Skeletal muscle tissue (tissue), 4 donors: ENCODE results near the gene ADGRV1. TPM values are rescaled to one million over a fixed set of nuclear protein-coding genes. Genes with fewer than 3 reads are reported as not detected.
"Not testable (repeated sequence)": the region's sequence is repeated elsewhere in the genome, so short reads cannot be mapped to it uniquely, and the experiment has no call there.

Experiments used
- H3K27ac ChIP-seq: one replicate; pipeline ENCODE4 v1.7.0; 2013; ENCODE audit warnings: mild to moderate bottlenecking, low read depth, low read length, inconsistent platforms
- H3K27me3 ChIP-seq, 3 donors: one replicate each; pipeline ENCODE4 v1.7.0; 2013; ENCODE audit warnings: low read length in 3 of 3; ENCODE audit not compliant: control insufficient read depth in 3 of 3, insufficient read depth in 3 of 3
- H3K36me3 ChIP-seq, 3 donors: one replicate each; pipeline ENCODE4 v1.7.0; 2013; ENCODE audit warnings: low read length in 3 of 3; ENCODE audit not compliant: control insufficient read depth in 3 of 3, insufficient read depth in 3 of 3
- H3K4me1 ChIP-seq, 3 donors: one replicate each; pipeline ENCODE4 v1.7.0; 2013; ENCODE audit warnings: low read length in 3 of 3, mild to moderate bottlenecking in 3 of 3; ENCODE audit not compliant: control insufficient read depth in 3 of 3, insufficient read depth in 3 of 3
- H3K4me3 ChIP-seq, 3 donors: one replicate each; pipeline ENCODE4 v1.7.0; 2013; ENCODE audit warnings: low read length in 3 of 3
- H3K9ac ChIP-seq, 3 donors: one replicate each; pipeline ENCODE4 v1.7.0; 2013; ENCODE audit warnings: low read length in 3 of 3, mild to moderate bottlenecking in 3 of 3, moderate library complexity in 2 of 3, low read depth in 1 of 3
- H3K9me3 ChIP-seq, 3 donors: one replicate each; pipeline ENCODE4 v1.7.0; 2013; ENCODE audit warnings: low read length in 3 of 3; ENCODE audit not compliant: control insufficient read depth in 3 of 3
- total RNA-seq: library from RNA; depleted of rRNA; stranded (reverse); fragments of >200 nt; gene quantifications from one replicate; pipeline ENCODE4 v1.2.3, GENCODE V29; 2014
- donor health status: Osteomylitis.

Gene ADGRV1
- total RNA-seq, 1 donor from 2014 or later = 2.6 TPM

DNA sequence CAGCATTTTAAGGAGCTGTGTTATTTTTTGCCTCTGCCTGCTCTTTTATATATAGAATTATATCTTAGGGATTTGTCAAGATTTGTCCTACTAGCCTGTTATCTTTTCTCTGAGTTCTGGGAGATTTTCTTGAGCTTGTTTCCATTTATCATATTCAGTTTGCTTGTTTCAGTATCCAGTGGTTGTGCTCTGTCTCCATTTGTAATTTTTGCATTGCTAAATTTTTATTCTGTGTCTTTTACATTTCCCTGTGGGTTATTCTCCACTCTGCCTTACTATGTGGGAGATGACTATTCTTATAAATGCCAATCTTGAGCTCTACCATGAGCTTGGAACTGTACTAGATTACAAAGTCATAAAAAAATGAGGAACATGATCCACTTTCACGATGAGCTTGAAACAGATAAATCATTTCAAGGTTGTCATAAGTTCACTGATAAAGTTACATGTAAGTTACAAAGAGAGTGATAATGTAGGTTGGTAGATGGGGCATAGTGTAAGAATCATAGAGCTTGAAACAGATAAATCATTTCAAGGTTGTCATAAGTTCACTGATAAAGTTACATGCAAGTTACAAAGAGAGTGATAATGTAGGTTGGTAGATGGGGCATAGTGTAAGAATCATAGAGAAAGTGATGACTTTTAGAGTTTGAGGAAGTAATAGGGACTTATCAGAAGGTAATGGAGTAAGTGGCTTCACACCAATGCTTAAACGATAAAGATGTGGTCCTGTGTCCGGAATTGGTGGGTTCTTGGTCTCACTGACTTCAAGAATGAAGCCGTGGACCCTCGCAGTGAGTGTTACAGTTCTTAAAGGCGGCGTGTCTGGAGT is 287.3 kb downstream of the ADGRV1 start:
- no peak overlapping the region for H3K27ac ChIP-seq
- H3K9me3 ChIP-seq = no peaks in the 10 kb centered on the region
- H3K9ac ChIP-seq = no peak overlapping the region

DNA sequence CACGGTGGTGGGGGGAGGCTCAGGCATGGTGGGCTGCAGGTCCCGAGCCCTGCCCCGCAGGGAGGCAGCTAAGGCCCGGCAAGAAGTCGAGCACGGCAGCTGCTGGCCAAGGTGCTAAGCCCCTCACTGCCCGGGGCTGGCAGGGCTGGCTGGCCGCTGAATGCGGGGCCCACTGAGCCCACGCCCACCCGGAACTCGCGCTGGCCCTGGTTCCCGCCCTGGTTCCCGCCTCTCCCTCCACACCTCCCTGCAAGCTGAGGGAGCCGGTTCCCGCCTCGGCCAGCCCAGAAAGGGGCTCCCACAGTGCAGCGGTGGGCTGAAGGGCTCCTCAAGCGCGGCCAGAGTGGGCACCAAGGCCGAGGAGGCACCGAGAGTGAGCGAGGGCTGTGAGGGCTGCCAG is 289.0 kb downstream of the ADGRV1 start:
- H3K9ac ChIP-seq = not testable (repeated sequence)

More for the DNA sequence above, 287.3 kb downstream of the ADGRV1 start:
- no peak overlapping the region for H3K4me3 ChIP-seq
- H3K27me3 ChIP-seq = no peaks in the 10 kb centered on the region
- H3K4me1 ChIP-seq = no peaks in the 10 kb centered on the region
- no peaks in the 10 kb centered on the region for H3K36me3 ChIP-seq

DNA sequence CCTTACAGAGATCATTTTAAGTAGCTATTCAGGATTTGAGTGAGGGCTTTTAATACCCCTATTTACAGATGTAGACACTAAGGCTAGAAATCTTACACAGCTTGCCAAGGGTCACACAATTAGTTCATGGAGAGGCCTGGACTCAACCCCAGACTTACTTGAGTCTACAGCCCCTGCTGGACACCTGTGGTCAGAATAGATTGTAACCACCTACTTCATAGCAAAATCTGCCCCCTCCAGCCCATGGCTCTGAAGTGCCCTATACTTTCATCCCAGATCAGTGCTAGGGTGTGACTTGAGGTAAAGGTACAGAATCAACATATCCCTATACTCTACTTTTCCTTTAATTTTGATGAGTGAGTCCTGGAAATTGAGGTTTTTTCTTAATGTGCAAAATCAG is 291.3 kb downstream of the ADGRV1 start:
- no peaks in the 10 kb centered on the region for H3K36me3 ChIP-seq
- H3K4me3 ChIP-seq = no peak overlapping the region
- H3K27me3 ChIP-seq = no peaks in the 10 kb centered on the region
- no peaks in the 10 kb centered on the region for H3K4me1 ChIP-seq
- no peak overlapping the region for H3K27ac ChIP-seq
- H3K9ac ChIP-seq = no peak overlapping the region
- no peaks in the 10 kb centered on the region for H3K9me3 ChIP-seq

More for the DNA sequence above, 289.0 kb downstream of the ADGRV1 start:
- H3K36me3 ChIP-seq, H3K9me3 ChIP-seq, H3K27me3 ChIP-seq, H3K27ac ChIP-seq, H3K4me3 ChIP-seq, H3K4me1 ChIP-seq: not testable (repeated sequence)

DNA sequence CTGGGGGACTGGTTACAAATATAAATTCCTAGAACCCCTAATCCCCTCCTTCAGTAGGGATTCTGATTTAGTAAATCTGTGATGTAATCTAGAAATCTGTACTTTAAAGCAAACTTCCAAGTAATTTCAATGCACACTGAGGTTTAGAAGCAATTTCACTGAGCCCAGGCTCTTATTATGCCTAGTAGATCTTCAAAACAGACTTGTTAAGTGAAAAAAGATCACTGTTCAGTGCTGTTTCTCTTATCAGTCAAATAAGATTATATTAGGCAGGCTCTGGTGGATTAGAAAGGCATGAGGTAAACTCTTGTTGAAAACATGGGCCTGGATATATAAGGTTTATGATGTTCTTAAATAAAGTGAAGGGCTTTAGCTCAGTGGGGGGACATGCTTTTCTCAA is 293.9 kb downstream of the ADGRV1 start:
- no peaks in the 10 kb centered on the region for H3K36me3 ChIP-seq
- H3K9ac ChIP-seq = no peak overlapping the region
- no peaks in the 10 kb centered on the region for H3K4me1 ChIP-seq
- no peaks in the 10 kb centered on the region for H3K9me3 ChIP-seq
- H3K4me3 ChIP-seq = no peak overlapping the region
- no peaks in the 10 kb centered on the region for H3K27me3 ChIP-seq
- no peak overlapping the region for H3K27ac ChIP-seq

DNA sequence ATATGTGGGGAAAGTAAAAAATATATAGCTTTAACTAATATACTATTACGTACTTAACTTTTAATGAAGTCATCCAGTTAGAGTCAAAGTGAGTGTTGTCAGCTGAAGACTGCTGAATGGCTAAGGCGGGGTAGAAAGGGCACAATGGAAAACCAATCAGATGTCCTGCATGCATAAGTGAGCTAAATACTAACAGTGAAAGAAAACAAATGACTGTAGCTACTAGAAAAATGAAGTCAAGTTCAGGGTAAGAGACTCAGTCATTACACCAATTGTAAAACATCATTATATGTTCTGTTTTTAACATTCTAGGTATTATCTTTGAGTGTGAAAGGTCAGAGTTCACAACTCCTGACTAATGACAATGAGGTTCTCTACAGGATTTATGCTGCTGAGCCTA is 295.2 kb downstream of the ADGRV1 start:
- Histone ChIP-seq H3K36me3 (no peaks in the 10 kb centered on the region), H3K27me3 (no peaks in the 10 kb centered on the region), H3K4me1 (no peaks in the 10 kb centered on the region), H3K9ac (no peak overlapping the region), H3K27ac (no peak overlapping the region), H3K9me3 (no peaks in the 10 kb centered on the region), H3K4me3 (no peak overlapping the region)

DNA sequence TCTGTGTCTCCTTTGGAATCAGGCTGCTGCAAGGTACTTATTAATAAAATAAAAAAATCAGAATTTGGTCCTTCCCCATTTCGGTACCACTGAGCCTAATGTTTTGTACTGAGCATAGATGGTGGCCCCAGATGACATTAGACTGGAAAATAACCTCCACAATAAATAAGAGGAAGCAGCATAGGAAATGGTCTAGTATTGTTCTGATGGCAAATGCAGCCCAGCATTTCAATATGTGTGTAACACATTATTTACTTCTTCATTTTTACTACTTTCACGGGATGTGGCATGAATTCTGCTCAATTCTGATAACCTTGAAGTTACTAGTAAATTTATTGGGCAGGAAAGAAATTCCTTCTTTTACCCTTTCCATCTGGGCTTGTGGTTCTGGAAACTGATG is 295.6 kb downstream of the ADGRV1 start:
- no peak overlapping the region for H3K27ac ChIP-seq
- no peaks in the 10 kb centered on the region for H3K4me1 ChIP-seq
- H3K27me3 ChIP-seq = no peaks in the 10 kb centered on the region
- H3K9me3 ChIP-seq = no peaks in the 10 kb centered on the region
- H3K36me3 ChIP-seq = no peaks in the 10 kb centered on the region
- no peak overlapping the region for H3K4me3 ChIP-seq
- H3K9ac ChIP-seq = no peak overlapping the region

DNA sequence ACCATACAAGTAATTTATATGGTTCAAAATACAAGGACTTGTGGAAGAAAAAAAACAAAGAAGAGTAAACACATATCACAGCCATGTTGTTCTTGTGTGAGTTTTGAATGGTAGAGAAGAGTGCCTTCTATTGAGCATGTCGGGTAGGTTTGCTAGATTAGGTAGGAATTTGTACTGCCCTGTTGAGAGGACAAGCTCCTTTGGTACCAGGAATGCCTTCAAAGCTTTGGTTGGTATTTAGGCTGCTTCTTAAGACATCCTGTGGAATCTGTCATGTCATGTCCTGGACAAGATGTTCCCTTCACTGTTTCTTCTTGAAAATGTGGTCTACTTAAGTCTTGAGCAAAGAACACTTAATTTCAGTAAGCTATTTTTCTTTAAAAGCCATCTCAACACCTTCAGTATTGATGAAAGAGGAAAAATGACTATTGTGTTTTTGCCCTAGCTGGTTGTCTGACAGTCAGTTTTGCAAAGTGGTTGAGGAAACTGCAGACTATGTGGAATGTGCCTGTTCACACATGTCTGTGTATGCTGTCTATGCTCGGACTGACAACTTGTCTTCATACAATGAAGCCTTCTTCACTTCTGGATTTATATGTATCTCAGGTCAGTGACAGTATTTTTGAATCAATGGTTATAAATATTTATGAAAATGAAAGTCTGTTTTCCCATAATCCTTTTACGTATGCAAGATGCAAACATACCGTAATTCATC is 296.9 kb downstream of the ADGRV1 start:
- Histone ChIP-seq H3K27ac (no peak overlapping the region), H3K36me3 (no peaks in the 10 kb centered on the region), H3K27me3 (no peaks in the 10 kb centered on the region), H3K4me1 (no peaks in the 10 kb centered on the region), H3K9ac (no peak overlapping the region), H3K9me3 (no peaks in the 10 kb centered on the region), H3K4me3 (no peak overlapping the region)

DNA sequence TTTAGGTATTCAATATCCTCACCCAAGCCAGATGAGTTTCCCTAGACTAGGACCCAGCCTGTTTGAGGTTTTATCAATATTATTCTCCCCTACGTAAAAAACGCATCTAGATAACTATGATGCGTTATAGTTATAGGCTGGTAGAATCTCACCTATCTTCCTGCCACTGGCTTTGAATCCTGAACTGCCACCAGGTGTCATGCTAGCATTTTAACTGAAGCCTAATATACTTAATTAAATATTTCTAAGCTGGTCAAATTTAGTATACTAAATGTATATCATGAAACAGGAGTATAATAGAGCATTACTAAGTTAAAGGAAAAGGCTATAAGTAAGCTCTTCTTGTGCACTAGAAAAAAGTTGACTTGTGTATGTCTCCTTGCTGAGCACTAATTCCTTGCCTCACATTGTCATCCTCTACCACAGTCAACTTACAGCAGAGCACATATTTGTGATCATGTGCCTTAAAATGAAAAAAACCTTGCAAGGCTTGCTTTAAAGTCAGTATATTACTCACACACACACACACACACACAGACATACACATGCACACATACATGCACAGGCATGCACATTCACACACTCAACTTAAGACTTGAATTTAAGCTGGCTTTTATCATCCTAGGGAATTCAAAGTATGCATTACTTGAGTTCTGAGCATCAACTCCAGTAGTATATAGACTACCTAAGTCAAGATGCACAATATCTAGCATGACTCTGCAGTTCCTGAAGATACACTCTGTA is 303.4 kb downstream of the ADGRV1 start:
- no peaks in the 10 kb centered on the region for H3K27me3 ChIP-seq
- H3K4me1 ChIP-seq = peaks cover 0 to 2% (median 0%) of the 10 kb centered on the region in 3 donors
- peak overlapping the region in 1 of 3 donors; percentile 28 for H3K9ac ChIP-seq
- H3K4me3 ChIP-seq = no peak overlapping the region
- H3K9me3 ChIP-seq = no peaks in the 10 kb centered on the region
- H3K27ac ChIP-seq = no peak overlapping the region
- H3K36me3 ChIP-seq = no peaks in the 10 kb centered on the region

DNA sequence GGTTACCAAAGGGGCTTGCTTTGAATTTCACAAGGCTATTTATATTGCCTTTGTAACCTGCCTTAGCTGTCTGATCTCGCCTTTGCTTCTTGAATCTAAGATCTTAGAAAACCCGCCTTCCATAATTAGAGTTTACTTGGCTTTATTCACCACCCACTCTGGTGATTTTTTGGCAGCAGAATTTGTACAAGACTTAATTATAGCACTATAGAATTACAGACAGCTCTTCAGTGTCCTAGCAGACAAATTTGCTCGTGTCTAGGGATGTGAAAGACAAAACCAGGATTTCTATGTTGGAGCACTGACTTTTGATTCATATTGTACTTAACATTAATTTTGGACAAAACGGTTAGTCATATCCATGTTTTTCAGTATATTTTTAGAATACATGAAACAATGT is 306.6 kb downstream of the ADGRV1 start:
- Histone ChIP-seq H3K36me3 (no peaks in the 10 kb centered on the region), H3K27me3 (no peaks in the 10 kb centered on the region), H3K9ac (peak overlapping the region in 1 of 3 donors; percentile 16), H3K4me1 (peaks cover 0 to 2% (median 0%) of the 10 kb centered on the region in 3 donors), H3K27ac (no peak overlapping the region), H3K9me3 (no peaks in the 10 kb centered on the region), H3K4me3 (no peak overlapping the region)

DNA sequence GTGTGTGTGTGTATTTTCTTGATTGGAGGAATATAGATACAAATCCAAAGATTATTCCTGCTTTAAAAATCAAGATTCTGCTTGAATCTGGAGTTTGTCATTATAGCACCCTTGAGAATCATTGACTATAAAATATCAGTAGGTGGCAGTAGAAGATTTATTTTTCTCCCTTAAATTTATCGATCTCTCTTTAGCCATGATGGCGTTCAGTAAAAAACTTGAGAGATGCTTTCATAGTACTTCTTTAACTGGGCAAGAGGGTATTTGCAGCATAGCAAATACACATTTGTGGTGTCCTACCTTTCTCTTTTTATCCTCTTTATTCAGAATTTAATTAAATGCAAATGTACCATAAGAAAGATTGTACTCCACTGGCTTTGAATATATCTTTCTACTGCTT is 307.7 kb downstream of the ADGRV1 start:
- Histone ChIP-seq H3K4me3 (no peak overlapping the region), H3K27ac (no peak overlapping the region), H3K36me3 (no peaks in the 10 kb centered on the region), H3K27me3 (no peaks in the 10 kb centered on the region), H3K9ac (no peak overlapping the region), H3K4me1 (peaks cover 0 to 2% (median 0%) of the 10 kb centered on the region in 3 donors), H3K9me3 (no peaks in the 10 kb centered on the region)
